GM19099 (cell line): ENCODE data around the gene DUSP18.

Source experiments
- POLR2A ChIP-seq: IDR thresholded peaks from 3 replicates; pipeline ENCODE4 v1.6.1; 2011; ENCODE audit warnings: low read depth; ENCODE audit not compliant: insufficient read length; ENCODE audit errors: extremely low read depth

DUSP18 gene

GRCh38 chr22:30667494-30668385 lies at the start of gene DUSP18:
TSS of gene DUSP18 (minus strand) at chr22:30667875. CDS start at chr22:30664003, 3,872 bp downstream.
- peak; percentile 47 for TF ChIP-seq POLR2A

- no peak for TF ChIP-seq POLR2A
Observed at GRCh38 chr22:30714062-30714461, 46.4 kb upstream of the DUSP18 start.

GRCh38 chr22:30712094-30712493 lies 44.4 kb upstream of the DUSP18 start:
- TF ChIP-seq POLR2A: no peak

- TF ChIP-seq POLR2A: peak; percentile 19
Observed at GRCh38 chr22:30705710-30706651, 38.3 kb upstream of the DUSP18 start.

GRCh38 chr22:30704978-30705377 lies 37.3 kb upstream of the DUSP18 start:
- no peak for TF ChIP-seq POLR2A

- TF ChIP-seq POLR2A: no peak
Observed at GRCh38 chr22:30702856-30703255, 35.2 kb upstream of the DUSP18 start.

GRCh38 chr22:30701872-30702271 lies 34.2 kb upstream of the DUSP18 start:
- no peak for TF ChIP-seq POLR2A

- no peak for TF ChIP-seq POLR2A
Observed at GRCh38 chr22:30697975-30698374, 30.3 kb upstream of the DUSP18 start.

GRCh38 chr22:30695871-30696655 lies 28.4 kb upstream of the DUSP18 start:
- TF ChIP-seq POLR2A: no peak

- TF ChIP-seq POLR2A: no peak
Observed at GRCh38 chr22:30695351-30695851, 27.7 kb upstream of the DUSP18 start.

GRCh38 chr22:30694640-30695350 lies 27.1 kb upstream of the DUSP18 start, which contains the start of gene OSBP2:
TSS of gene OSBP2 (plus strand) at chr22:30694874. CDS start at chr22:30694910, 36 bp downstream.
- peak; percentile 33 for TF ChIP-seq POLR2A

- no peak for TF ChIP-seq POLR2A
Observed at GRCh38 chr22:30694171-30694639, 26.5 kb upstream of the DUSP18 start.

GRCh38 chr22:30691204-30691603 lies 23.5 kb upstream of the DUSP18 start:
- TF ChIP-seq POLR2A: no peak

- no peak for TF ChIP-seq POLR2A
Observed at GRCh38 chr22:30689622-30690021, 21.9 kb upstream of the DUSP18 start.
